HUES6 (cell line): ENCODE results near the gene USHBP1.

ENCODE experiments used
- H3K27ac ChIP-seq: 2 replicates; pipeline ENCODE4 v1.7.0; 2013; ENCODE audit warnings: low read depth, mild to moderate bottlenecking, low read length, inconsistent platforms
- H3K27me3 ChIP-seq: 2 replicates; pipeline ENCODE4 v1.6.1; 2013; ENCODE audit warnings: low read length; ENCODE audit not compliant: control insufficient read depth, insufficient read depth
- H3K36me3 ChIP-seq: 2 replicates; pipeline ENCODE4 v1.6.1; 2013; ENCODE audit warnings: low read length; ENCODE audit not compliant: control insufficient read depth, insufficient read depth
- H3K4me1 ChIP-seq: 2 replicates; pipeline ENCODE4 v1.6.1; 2013; ENCODE audit warnings: low read length; ENCODE audit not compliant: control insufficient read depth, insufficient read depth
- H3K4me3 ChIP-seq: 2 replicates; pipeline ENCODE4 v1.5.1; 2013; ENCODE audit warnings: low read depth, low read length
- H3K9ac ChIP-seq: one replicate; pipeline ENCODE4 v1.6.1; 2013; ENCODE audit warnings: mild to moderate bottlenecking, low read length
- H3K9me3 ChIP-seq: 2 replicates; pipeline ENCODE4 v1.6.1; 2013; ENCODE audit warnings: low read depth, low read length; ENCODE audit not compliant: control insufficient read depth, insufficient read depth

Gene USHBP1

DNA sequence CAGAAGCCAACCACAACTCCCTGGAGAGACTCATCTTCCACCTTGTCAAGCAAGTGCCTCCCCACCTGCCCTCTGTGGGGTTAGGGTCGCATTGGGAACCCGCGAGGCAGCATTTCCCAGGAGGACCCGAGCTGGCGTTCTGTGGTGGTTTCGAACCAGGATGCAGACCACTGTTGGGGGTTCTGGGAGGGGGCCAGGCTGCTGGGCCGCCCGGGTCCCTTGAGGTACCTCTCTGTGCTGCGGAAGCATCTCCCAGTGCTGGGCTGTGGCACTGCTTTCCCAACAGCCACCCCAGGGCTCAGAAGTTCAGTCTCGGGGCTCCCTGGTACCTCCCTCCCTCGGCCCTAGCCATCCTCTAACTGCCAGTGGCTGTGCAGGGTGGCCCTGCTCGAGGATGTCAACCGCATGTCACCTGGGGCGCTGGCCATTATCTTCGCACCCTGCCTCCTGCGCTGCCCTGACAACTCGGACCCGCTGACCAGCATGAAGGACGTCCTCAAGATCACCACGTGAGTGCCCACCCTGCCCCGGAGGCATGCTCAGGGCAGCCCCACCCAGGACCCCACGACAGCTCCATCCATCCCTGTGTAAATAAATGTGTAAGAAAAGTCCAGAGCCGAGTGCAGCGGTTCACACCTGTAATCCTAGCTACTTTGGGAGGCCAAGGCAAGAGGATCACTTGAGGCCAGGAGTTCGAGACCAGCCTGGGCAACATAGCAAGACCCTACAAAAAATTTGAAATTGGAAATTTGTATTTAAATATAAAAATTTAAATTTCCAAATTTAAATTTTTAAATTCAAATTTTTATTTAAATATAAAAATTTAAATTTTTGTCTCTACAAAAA is 57.6 kb downstream of the USHBP1 start:
- Histone ChIP-seq H3K27me3 (no peaks in the 10 kb centered on the region), H3K4me3 (no peak overlapping the region), H3K9me3 (no peaks in the 10 kb centered on the region), H3K36me3 (peaks cover 47% of the 10 kb centered on the region), H3K9ac (no peak overlapping the region), H3K27ac (no peak overlapping the region), H3K4me1 (peaks cover 9% of the 10 kb centered on the region)

DNA sequence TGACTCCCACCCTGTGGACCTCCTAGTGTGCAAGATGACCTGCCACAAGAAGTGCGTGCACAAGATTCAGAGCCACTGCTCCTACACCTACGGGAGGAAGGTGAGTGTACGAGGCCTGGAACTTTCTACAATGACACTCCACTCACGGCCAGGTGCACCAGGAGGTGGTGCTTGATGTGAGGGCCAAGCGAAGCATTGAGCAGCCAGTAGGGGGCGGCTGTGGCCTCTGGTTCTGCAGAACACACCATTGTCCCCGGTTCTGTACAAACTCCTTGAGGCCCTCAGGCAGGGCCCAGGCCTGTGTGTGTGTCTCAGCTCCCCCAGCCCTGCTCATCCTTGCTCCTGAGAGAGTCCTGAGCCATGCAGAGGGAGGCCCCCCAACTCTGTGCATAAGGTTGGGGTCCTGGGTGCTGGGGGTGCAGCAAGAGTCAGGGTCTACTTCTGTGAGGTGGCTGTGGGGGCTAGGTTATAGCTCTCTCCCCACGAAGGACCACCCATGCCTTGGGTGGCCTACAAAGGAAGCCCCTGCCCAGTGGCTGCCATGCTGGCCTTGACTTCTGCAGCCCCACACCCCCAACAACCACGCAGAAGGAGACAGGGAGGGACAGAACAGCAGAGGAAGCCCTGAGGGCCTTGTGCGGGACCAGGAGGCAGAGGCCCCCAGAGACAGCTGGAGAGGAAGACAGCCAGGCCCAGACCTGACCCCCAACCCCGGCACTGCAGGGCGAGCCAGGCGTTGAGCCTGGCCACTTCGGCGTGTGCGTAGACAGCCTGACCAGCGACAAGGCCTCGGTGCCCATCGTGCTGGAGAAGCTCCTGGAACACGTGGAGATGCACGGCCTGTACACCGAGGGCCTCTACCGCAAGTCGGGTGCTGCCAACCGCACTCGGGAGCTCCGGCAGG is 59.1 kb downstream of the USHBP1 start:
- H3K4me3 ChIP-seq, result no peak overlapping the region
- no peak overlapping the region for H3K9ac ChIP-seq
- peaks cover 54% of the 10 kb centered on the region for H3K36me3 ChIP-seq
- peaks cover 9% of the 10 kb centered on the region for H3K4me1 ChIP-seq
- no peak overlapping the region for H3K27ac ChIP-seq
- H3K27me3 ChIP-seq, result no peaks in the 10 kb centered on the region
- H3K9me3 ChIP-seq, result no peaks in the 10 kb centered on the region

DNA sequence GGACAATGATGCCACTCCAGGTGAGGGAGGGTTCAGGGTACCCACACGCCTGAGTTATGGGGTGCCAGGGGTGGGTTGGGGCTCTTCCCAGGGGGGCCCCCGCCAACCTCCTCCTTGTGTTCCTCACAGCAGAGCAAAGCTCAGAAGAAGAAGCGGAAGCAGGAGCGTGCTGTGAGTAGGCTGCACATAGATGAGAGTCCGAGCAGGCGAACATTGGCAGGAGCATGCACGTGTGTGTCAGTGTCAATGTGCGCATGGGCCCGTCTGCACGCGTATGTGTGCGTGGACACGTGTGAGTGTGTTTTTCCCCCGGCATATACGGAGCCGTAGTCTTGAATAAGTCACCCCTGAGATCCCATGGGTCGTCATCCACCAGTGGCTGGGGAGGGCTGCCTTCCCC is 61.8 kb downstream of the USHBP1 start:
- Histone ChIP-seq H3K9ac (no peak overlapping the region), H3K9me3 (no peaks in the 10 kb centered on the region), H3K36me3 (peaks cover 70% of the 10 kb centered on the region), H3K4me1 (no peaks in the 10 kb centered on the region), H3K27ac (no peak overlapping the region), H3K27me3 (no peaks in the 10 kb centered on the region), H3K4me3 (no peak overlapping the region)

DNA sequence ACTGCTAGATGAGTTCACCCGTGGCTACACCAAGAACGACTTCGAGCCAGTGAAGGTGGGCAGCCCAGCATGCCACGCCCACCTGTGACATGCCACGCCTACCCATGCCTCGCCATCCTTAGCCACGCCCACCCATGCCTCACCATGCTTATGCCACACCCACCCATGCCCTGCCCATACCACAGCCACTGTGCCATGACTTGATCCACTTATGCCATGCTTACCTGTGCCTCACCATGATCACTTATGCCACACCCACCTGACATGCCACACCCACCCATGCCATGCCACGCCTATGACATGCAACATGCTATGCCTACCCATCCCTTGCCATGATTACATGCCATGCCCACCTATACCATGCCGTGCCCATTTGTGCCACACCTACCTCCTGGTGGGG is 62.3 kb downstream of the USHBP1 start:
- no peak overlapping the region for H3K4me3 ChIP-seq
- H3K27ac ChIP-seq, result no peak overlapping the region
- peaks cover 74% of the 10 kb centered on the region for H3K36me3 ChIP-seq
- H3K9me3 ChIP-seq, result no peaks in the 10 kb centered on the region
- no peaks in the 10 kb centered on the region for H3K4me1 ChIP-seq
- H3K27me3 ChIP-seq, result no peaks in the 10 kb centered on the region
- H3K9ac ChIP-seq, result no peak overlapping the region

DNA sequence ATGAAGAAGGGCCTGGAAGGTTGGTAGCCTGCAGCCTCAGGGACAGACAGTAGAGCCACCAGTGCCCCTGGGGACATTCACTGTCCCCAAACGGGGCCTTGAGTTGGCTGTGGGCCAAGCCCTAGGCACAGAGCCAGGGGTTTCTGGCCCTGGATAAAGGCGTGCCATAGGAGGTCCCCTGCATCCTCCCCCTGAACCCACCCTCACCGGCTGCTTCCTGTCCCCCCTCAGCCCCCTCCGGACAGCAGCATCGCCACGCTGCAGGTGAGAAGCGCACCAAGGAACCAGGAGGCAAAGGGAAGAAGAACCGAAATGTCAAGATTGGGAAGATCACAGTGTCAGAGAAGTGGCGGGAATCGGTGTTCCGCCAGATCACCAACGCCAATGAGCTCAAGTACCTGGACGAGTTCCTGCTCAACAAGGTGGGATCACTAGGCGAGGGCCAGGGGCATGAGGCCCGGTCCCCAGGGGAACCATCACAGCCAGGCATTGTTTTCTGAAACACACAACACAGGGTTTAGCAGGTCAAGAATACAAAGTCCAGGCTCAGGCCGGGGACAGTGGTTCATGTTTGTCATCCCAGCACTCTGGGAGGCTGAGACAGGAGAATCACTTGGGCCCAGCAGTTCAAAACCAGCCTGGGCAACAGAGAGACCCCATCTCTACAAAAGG is 64.0 kb downstream of the USHBP1 start:
- H3K36me3 ChIP-seq, result peaks cover 66% of the 10 kb centered on the region
- H3K27ac ChIP-seq, result no peak overlapping the region
- H3K9ac ChIP-seq, result no peak overlapping the region

More for the DNA sequence above, 64.0 kb downstream of the USHBP1 start:
- H3K4me1 ChIP-seq, result no peaks in the 10 kb centered on the region
- no peaks in the 10 kb centered on the region for H3K27me3 ChIP-seq
- H3K4me3 ChIP-seq, result no peak overlapping the region
- no peaks in the 10 kb centered on the region for H3K9me3 ChIP-seq
